Thoracic aorta (tissue), 2 donors: ENCODE data around the gene AP4S1. TPM values are rescaled to one million over a fixed set of nuclear protein-coding genes. Genes with fewer than 3 reads are reported as not detected.

Experiments used
- ATAC-seq: fragments of 150-250 bp; one replicate; pipeline ENCODE4 v1.8.0; 2017; ENCODE audit warnings: low read depth; ENCODE audit not compliant: insufficient number of reproducible peaks, low FRiP score
- DNase-seq: peaks from one replicate; pipeline ENCODE4 v3.0.0-alpha.2; 2020; ENCODE audit warnings: low spot score
- H3K27ac ChIP-seq, 2 donors: fragments of 200-600 bp; sonication (generic); 1 replicate in 1 of 2; 2 replicates in 1 of 2; pipeline ENCODE4 v1.5.1; 2016; ENCODE audit warnings: mild to moderate bottlenecking in 2 of 2, moderate library complexity in 2 of 2
- H3K27me3 ChIP-seq: fragments of 200-600 bp; sonication (generic); replicated peaks from 2 replicates; pipeline ENCODE4 v1.6.0; 2016; ENCODE audit warnings: mild to moderate bottlenecking; ENCODE audit not compliant: insufficient read depth
- H3K36me3 ChIP-seq: fragments of 200-600 bp; sonication (generic); one replicate; pipeline ENCODE4 v1.5.1; 2016
- H3K4me1 ChIP-seq, 2 donors: fragments of 200-600 bp; sonication (generic); 1 replicate in 1 of 2; 2 replicates in 1 of 2; pipeline versions ENCODE4 v1.5.1 to v1.6.0; 2016; ENCODE audit warnings: low read depth in 2 of 2, mild to moderate bottlenecking in 1 of 2; ENCODE audit not compliant: control insufficient read depth in 1 of 2
- H3K4me3 ChIP-seq: fragments of 200-600 bp; sonication (generic); 2 replicates; pipeline ENCODE4 v1.5.1; 2016; ENCODE audit warnings: mild to moderate bottlenecking
- H3K9me3 ChIP-seq: fragments of 200-600 bp; sonication (generic); 2 replicates; pipeline ENCODE4 v1.5.1; 2016
- CTCF ChIP-seq: fragments of 200-600 bp; sonication (generic); IDR thresholded peaks from one replicate; pipeline ENCODE4 v1.5.1; 2019; ENCODE audit warnings: antibody characterized with exemption
- total RNA-seq, 2 donors: library from RNA; depleted of rRNA; stranded (reverse); fragments of >200 nt; gene quantifications; one replicate each; pipeline versions ENCODE4 v1.1.0 to v1.2.3, GENCODE V29; 2016

The AP4S1 gene
- total RNA-seq, 2 donors from 2014 or later: 6.0 to 14.9 TPM

DNA sequence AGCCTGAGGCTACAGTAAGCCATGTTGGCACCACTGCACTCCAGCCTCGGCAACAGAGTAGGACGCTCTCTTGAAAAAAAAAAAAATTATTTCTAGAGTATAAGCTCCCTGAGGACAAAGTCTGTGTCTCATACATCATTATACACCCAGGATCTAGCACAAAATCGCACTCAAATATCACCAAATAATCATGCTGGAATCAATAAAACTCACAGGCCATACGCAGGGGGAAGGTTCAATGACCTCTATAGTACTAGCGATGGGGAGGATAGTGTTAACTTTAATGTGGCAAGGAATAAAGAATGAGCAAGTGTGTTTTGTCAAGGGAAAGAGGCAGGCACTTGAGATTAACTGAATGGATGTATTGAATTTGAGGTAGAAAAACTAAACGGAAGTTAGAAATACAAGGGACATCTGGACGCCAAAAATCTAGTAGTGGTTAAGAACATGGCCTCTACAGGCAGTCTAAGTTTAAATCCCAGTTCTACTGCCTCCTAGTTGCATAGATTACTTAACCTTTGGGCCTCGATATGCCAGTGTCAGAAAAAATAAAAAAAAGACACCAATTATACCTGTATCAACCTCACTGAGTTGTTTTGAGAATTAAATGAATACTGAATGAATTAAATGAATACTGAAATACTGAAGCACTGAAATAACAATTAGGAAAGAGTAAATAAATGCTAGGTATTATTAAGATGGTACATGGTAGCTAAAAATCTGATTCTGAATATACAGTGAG lies 4.4 kb upstream of the AP4S1 start:
- DNase-seq: no peak
- Histone ChIP-seq H3K27me3 (no peaks in the 10 kb centered on the region), H3K36me3 (no peaks in the 10 kb centered on the region), H3K4me3 (no peak overlapping the region), H3K4me1 (peaks cover 15 to 35% of the 10 kb centered on the region in 2 donors), H3K27ac (no peak overlapping the region), H3K9me3 (no peaks in the 10 kb centered on the region)
- no peak for ATAC-seq
- TF ChIP-seq CTCF: no peak

GRCh38 chr14:31021576-31021949 lies 3.9 kb upstream of the AP4S1 start:
- TF ChIP-seq CTCF: no peak
- H3K27me3 ChIP-seq: no peaks in the 10 kb centered on the region
- DNase-seq (no peak), ATAC-seq (no peak)
- H3K27ac ChIP-seq: no peak overlapping the region
- no peaks in the 10 kb centered on the region for H3K36me3 ChIP-seq
- no peak overlapping the region for H3K4me3 ChIP-seq
- no peaks in the 10 kb centered on the region for H3K9me3 ChIP-seq
- H3K4me1 ChIP-seq: peaks cover 15 to 35% of the 10 kb centered on the region in 2 donors

GRCh38 chr14:31022386-31022785 lies 3.1 kb upstream of the AP4S1 start:
- no peak for TF ChIP-seq CTCF
- no peak for ATAC-seq
- no peak for DNase-seq

DNA sequence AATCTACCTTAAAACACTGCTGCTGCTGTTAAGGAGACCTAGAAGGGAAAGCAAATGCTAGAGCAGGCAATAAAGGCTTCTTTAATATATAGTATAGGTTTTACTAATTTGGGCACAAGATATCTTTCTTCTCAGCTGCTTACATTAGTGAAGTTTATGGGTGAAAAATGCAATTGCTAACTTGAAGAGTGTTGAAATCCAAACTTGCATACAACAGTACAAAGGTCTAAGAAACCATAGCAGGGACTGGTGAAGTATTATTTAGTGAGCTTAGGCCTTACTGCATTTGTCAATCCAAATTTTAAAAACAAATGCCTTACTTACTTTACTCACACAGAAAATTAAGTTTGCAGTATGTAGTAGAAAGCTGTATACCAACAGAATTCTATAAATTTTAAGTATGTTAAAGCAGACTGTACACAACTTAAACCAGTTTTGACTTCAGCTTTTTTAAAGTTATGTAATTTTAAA lies 1.4 kb upstream of the AP4S1 start:
- Histone ChIP-seq H3K9me3 (no peaks in the 10 kb centered on the region), H3K36me3 (no peaks in the 10 kb centered on the region), H3K4me1 (peaks cover 15 to 40% of the 10 kb centered on the region in 2 donors), H3K27ac (no peak overlapping the region), H3K4me3 (peak overlapping the region; percentile 99), H3K27me3 (no peaks in the 10 kb centered on the region)
- no peak for ATAC-seq
- TF ChIP-seq CTCF: no peak
- DNase-seq: no peak

More at GRCh38 chr14:31022386-31022785, 3.1 kb upstream of the AP4S1 start:
- Histone ChIP-seq H3K4me1 (peaks cover 16 to 39% of the 10 kb centered on the region in 2 donors), H3K27ac (no peak overlapping the region), H3K27me3 (no peaks in the 10 kb centered on the region), H3K36me3 (no peaks in the 10 kb centered on the region), H3K9me3 (no peaks in the 10 kb centered on the region), H3K4me3 (no peak overlapping the region)

- Histone ChIP-seq H3K4me3 (peak overlapping the region; percentile 99), H3K27ac (peak overlapping the region; percentile 94 to 100), H3K36me3 (no peaks in the 10 kb centered on the region), H3K9me3 (no peaks in the 10 kb centered on the region), H3K4me1 (peaks cover 15 to 40% of the 10 kb centered on the region in 2 donors), H3K27me3 (no peaks in the 10 kb centered on the region)
- ATAC-seq: no peak
- TF ChIP-seq CTCF: no peak
- no peak for DNase-seq
Observed at GRCh38 chr14:31024577-31025366, 677 bp upstream of the AP4S1 start.
